Trophoblast cell (in vitro differentiated cells and primary cell): ENCODE measurements around the gene MRPL53.

ENCODE experiments used
- DNase-seq, 2 donors: peaks; one replicate each; pipeline ENCODE4 v3.0.0-alpha.2; 2016
- H2AFZ ChIP-seq: 2 replicates; pipeline ENCODE4 v1.6.1; 2013; ENCODE audit warnings: low read length, moderate library complexity, mild to moderate bottlenecking; ENCODE audit not compliant: insufficient read depth, poor library complexity
- H2AK5ac ChIP-seq: 2 replicates; pipeline ENCODE4 v1.6.1; 2013; ENCODE audit warnings: mild to moderate bottlenecking, low read length
- H2BK120ac ChIP-seq: 2 replicates; pipeline ENCODE4 v1.6.1; 2013; ENCODE audit warnings: low read length, mild to moderate bottlenecking, moderate library complexity; ENCODE audit not compliant: insufficient read depth, poor library complexity
- H2BK12ac ChIP-seq: 2 replicates; pipeline ENCODE4 v1.6.1; 2013; ENCODE audit warnings: mild to moderate bottlenecking, low read length, moderate library complexity
- H2BK5ac ChIP-seq: 2 replicates; pipeline ENCODE4 v1.6.1; 2013; ENCODE audit warnings: low read length, low read depth, moderate library complexity, mild to moderate bottlenecking; ENCODE audit not compliant: poor library complexity
- H3K14ac ChIP-seq: 2 replicates; pipeline ENCODE4 v1.6.1; 2013; ENCODE audit warnings: mild to moderate bottlenecking, low read length
- H3K18ac ChIP-seq: 2 replicates; pipeline ENCODE4 v1.6.1; 2013; ENCODE audit warnings: mild to moderate bottlenecking, low read length
- H3K23ac ChIP-seq: 2 replicates; pipeline ENCODE4 v1.6.1; 2013; ENCODE audit warnings: low read length
- H3K27ac ChIP-seq: 2 replicates; pipeline ENCODE4 v1.5.1; 2013; ENCODE audit warnings: low read depth, mild to moderate bottlenecking, inconsistent platforms, low read length, moderate library complexity
- H3K27me3 ChIP-seq: 2 replicates; pipeline ENCODE4 v1.6.1; 2013; ENCODE audit warnings: inconsistent platforms, mild to moderate bottlenecking, low read length, moderate library complexity; ENCODE audit not compliant: insufficient read depth
- H3K36me3 ChIP-seq, 2 experiments: 1 replicate in 1 of 2; 2 replicates in 1 of 2; pipeline ENCODE4 v1.6.1; 2013; ENCODE audit warnings: low read length in 2 of 2, mild to moderate bottlenecking in 2 of 2, moderate library complexity in 1 of 2; ENCODE audit not compliant: insufficient read depth in 2 of 2, control insufficient read depth in 1 of 2
- H3K4ac ChIP-seq: 2 replicates; pipeline ENCODE4 v1.6.1; 2013; ENCODE audit warnings: low read depth, mild to moderate bottlenecking, low read length, moderate library complexity
- H3K4me1 ChIP-seq, 2 experiments: 1 replicate in 1 of 2; 2 replicates in 1 of 2; pipeline ENCODE4 v1.6.1; 2013; ENCODE audit warnings: low read length in 2 of 2, mild to moderate bottlenecking in 2 of 2, moderate library complexity in 1 of 2; ENCODE audit not compliant: insufficient read depth in 2 of 2, control insufficient read depth in 1 of 2
- H3K4me2 ChIP-seq: 2 replicates; pipeline ENCODE4 v1.6.1; 2013; ENCODE audit warnings: inconsistent platforms, mild to moderate bottlenecking, low read length, moderate library complexity
- H3K4me3 ChIP-seq: 2 replicates; pipeline ENCODE4 v1.5.1; 2013; ENCODE audit warnings: mild to moderate bottlenecking, low read depth, low read length, inconsistent platforms
- H3K79me1 ChIP-seq: one replicate; pipeline ENCODE4 v1.6.1; 2013; ENCODE audit warnings: low read length
- H3K79me2 ChIP-seq: 2 replicates; pipeline ENCODE4 v1.6.1; 2013; ENCODE audit warnings: low read length, mild to moderate bottlenecking; ENCODE audit not compliant: control insufficient read depth, insufficient read depth, poor library complexity
- H3K9ac ChIP-seq: 2 replicates; pipeline ENCODE4 v1.6.1; 2013; ENCODE audit warnings: mild to moderate bottlenecking, low read length
- H3K9me3 ChIP-seq: 2 replicates; pipeline ENCODE4 v1.6.1; 2013; ENCODE audit warnings: low read depth, mild to moderate bottlenecking, control low read depth, inconsistent platforms, low read length; ENCODE audit not compliant: insufficient read depth
- H4K12ac ChIP-seq: 2 replicates; pipeline ENCODE4 v1.6.1; 2013; ENCODE audit warnings: low read depth, mild to moderate bottlenecking, low read length, moderate library complexity
- H4K8ac ChIP-seq: 2 replicates; pipeline ENCODE4 v1.6.1; 2013; ENCODE audit warnings: low read depth, mild to moderate bottlenecking, low read length, moderate library complexity
- H4K91ac ChIP-seq: one replicate; pipeline ENCODE4 v1.6.1; 2013; ENCODE audit warnings: low read depth, mild to moderate bottlenecking, low read length, moderate library complexity
- WGBS: extraction: QIAGEN DNeasy Blood & Tissue Kit; methylation state at CpG from one replicate; pipeline ENCODE4 v1.1.7; 2013; ENCODE audit warnings: missing lambda C conversion rate; ENCODE audit not compliant: insufficient read length, insufficient coverage; ENCODE audit errors: extremely low coverage; 5-methylcytosine and 5-hydroxymethylcytosine counted together

Gene MRPL53

DNA sequence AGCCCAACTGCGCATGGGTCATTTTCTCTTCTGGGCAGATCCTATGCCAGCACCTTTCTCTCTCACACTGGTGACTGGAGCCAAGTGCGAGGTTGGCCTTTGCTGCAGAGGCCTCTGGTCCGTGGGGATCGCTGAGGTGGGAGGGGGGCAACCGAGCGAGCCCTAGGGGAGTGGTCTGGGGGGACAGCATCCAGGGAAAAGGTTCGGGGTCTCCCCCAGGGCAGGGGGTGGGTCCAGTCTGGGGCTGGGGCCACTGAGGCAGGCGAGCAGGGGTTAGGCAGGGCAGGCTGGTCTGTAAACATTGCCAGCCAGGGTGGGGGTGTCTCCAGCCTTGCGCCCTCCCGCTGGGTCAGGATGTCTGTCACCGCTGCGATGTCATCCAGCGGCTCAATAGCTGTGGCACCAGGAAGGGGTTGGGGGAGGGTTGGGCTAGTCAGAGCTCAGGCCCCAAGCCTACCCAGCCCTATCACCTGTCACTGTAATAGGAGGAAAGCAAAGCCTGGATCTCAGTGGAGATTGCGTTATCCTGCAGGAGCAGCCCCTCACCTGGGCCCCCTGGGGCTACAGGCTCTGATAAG lies 46.2 kb downstream of the MRPL53 start:
- Histone ChIP-seq H4K8ac (no peak overlapping the region), H2BK120ac (no peak overlapping the region), H3K4ac (no peak overlapping the region), H3K4me3 (no peak overlapping the region), H3K79me1 (no peaks in the 10 kb centered on the region), H2AFZ (no peak overlapping the region), H3K27ac (no peak overlapping the region), H2BK5ac (no peak overlapping the region), H3K4me2 (no peak overlapping the region), H4K91ac (no peak overlapping the region), H2BK12ac (no peak overlapping the region), H4K12ac (no peak overlapping the region), H3K18ac (no peak overlapping the region), H3K23ac (no peak overlapping the region), H3K36me3 (peaks cover 53 to 63% of the 10 kb centered on the region in 2 experiments), H3K9ac (no peak overlapping the region), H3K14ac (no peak overlapping the region), H3K4me1 (peaks cover 4 to 7% of the 10 kb centered on the region in 2 experiments), H2AK5ac (no peak overlapping the region), H3K9me3 (no peaks in the 10 kb centered on the region), H3K27me3 (no peaks in the 10 kb centered on the region), H3K79me2 (peaks cover 1% of the 10 kb centered on the region)
- no CpG with 5 or more reads among the region's 14 CpGs for WGBS
- no peak for DNase-seq

DNA sequence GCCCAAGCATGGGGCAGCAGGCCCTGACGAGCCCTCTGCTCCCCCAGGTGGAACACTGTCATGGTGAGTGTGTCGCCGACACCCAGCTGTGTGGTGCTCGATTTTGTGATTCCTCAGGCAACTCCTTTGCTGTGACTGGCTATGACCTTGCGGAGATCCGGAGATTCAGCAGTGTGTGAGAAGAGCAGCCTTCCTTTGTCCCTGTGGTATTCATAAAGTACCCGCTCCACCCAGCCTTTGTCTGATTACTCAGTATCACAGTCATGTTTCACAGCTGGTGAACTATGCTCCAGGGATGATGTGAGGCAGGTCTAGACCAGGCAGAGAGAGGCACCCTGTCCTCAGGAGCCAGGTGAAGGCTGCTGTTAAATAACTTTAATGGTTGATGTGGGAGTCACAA lies 47.0 kb downstream of the MRPL53 start:
- no peak overlapping the region for H3K4me2 ChIP-seq
- no peak overlapping the region for H4K91ac ChIP-seq
- H3K4me1 ChIP-seq: peaks cover 6 to 9% of the 10 kb centered on the region in 2 experiments
- no CpG with 5 or more reads among the region's 7 CpGs for WGBS
- H3K27ac ChIP-seq: no peak overlapping the region
- no peaks in the 10 kb centered on the region for H3K27me3 ChIP-seq
- no peak overlapping the region for H2BK5ac ChIP-seq
- no peak overlapping the region for H3K14ac ChIP-seq
- H2AK5ac ChIP-seq: no peak overlapping the region
- H3K9me3 ChIP-seq: no peaks in the 10 kb centered on the region
- H2BK12ac ChIP-seq: no peak overlapping the region
- no peaks in the 10 kb centered on the region for H3K79me1 ChIP-seq
- H3K9ac ChIP-seq: no peak overlapping the region
- peaks cover 2% of the 10 kb centered on the region for H3K79me2 ChIP-seq
- DNase-seq: peak; percentile 91 to 95
- no peak overlapping the region for H3K4ac ChIP-seq
- no peak overlapping the region for H3K18ac ChIP-seq
- no peak overlapping the region for H4K12ac ChIP-seq
- H4K8ac ChIP-seq: no peak overlapping the region
- peaks cover 47 to 57% of the 10 kb centered on the region in 2 experiments for H3K36me3 ChIP-seq
- H2AFZ ChIP-seq: no peak overlapping the region
- no peak overlapping the region for H2BK120ac ChIP-seq
- no peak overlapping the region for H3K23ac ChIP-seq
- no peak overlapping the region for H3K4me3 ChIP-seq

DNA sequence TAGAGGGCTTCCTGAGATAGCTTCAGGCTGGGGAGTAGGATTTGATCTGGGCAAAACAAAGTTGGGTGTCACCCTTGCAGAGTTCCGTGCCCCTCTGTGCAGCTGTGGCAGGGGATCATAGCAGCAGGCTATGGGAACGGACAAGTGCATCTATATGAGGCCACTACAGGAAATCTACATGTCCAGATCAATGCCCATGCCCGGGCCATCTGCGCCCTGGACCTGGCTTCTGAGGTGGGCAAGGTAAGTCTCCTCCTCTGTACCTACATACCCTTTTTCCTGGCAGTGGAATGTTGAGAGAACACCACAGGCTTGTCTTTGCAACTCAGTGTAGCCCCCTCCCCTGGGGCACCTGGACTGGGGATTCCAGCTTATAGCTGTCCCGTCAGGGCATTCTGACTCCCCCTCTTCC lies 47.5 kb downstream of the MRPL53 start:
- H3K79me1 ChIP-seq: no peaks in the 10 kb centered on the region
- peaks cover 42 to 52% of the 10 kb centered on the region in 2 experiments for H3K36me3 ChIP-seq
- H3K27ac ChIP-seq: no peak overlapping the region
- H3K4me3 ChIP-seq: no peak overlapping the region
- H3K4me2 ChIP-seq: no peak overlapping the region
- H4K8ac ChIP-seq: no peak overlapping the region
- H4K91ac ChIP-seq: no peak overlapping the region
- peaks cover 6 to 9% of the 10 kb centered on the region in 2 experiments for H3K4me1 ChIP-seq
- H2BK12ac ChIP-seq: no peak overlapping the region
- no peak overlapping the region for H3K23ac ChIP-seq
- WGBS: no CpG with 5 or more reads among the region's 5 CpGs
- no peak for DNase-seq
- H3K4ac ChIP-seq: no peak overlapping the region
- no peak overlapping the region for H3K9ac ChIP-seq
- no peak overlapping the region for H2AK5ac ChIP-seq
- peaks cover 2% of the 10 kb centered on the region for H3K79me2 ChIP-seq
- no peak overlapping the region for H2BK120ac ChIP-seq
- H4K12ac ChIP-seq: no peak overlapping the region
- no peaks in the 10 kb centered on the region for H3K27me3 ChIP-seq
- no peak overlapping the region for H3K18ac ChIP-seq
- H3K14ac ChIP-seq: no peak overlapping the region
- H2BK5ac ChIP-seq: no peak overlapping the region
- H3K9me3 ChIP-seq: no peaks in the 10 kb centered on the region
- no peak overlapping the region for H2AFZ ChIP-seq

DNA sequence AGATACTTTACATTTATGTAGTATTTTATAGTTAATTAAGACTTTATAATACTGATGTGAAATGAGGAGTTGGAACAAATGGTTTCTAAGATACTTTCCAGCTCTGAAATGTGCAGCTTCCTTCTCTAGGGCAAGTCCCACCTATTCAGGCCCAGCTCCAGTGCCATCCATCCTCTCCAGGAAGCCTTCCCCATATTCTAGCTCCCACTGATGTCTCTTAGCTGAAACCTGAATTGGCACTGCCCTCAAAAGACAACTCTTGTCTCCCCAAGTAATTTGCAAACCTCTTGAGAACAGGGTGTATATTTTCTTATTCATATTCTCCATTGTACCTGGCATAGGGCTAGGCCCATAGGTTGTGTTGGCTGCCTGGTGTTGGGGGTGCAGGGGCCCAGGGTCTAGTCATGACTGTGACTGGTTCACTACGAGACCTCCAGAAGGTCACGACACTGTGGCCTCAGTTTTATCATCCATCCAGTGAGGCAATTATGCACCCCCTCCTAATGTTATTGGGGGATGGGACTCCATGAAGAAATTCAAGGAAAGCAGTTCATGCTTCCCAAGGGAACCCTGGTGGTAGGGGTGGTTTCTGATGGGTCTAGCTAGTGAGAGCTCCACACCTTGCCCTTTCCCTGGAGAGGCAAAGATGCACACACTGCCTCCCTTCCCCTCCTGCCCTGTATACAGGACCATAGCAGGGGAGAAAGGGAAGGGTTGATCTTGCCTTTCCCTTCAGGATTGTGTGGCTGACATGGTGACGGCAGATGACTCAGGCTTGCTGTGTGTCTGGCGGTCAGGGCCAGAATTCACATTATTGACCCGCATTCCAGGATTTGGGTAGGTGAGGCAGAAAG lies 48.1 kb downstream of the MRPL53 start:
- no peaks in the 10 kb centered on the region for H3K9me3 ChIP-seq
- H3K4ac ChIP-seq: no peak overlapping the region
- no peak overlapping the region for H4K8ac ChIP-seq
- no CpG with 5 or more reads among the region's 5 CpGs for WGBS
- no peak overlapping the region for H2BK120ac ChIP-seq
- no peak overlapping the region for H2AFZ ChIP-seq
- peak; percentile 61 to 64 for DNase-seq
- H3K79me2 ChIP-seq: peaks cover 2% of the 10 kb centered on the region
- H3K4me2 ChIP-seq: no peak overlapping the region
- peaks cover 35 to 46% of the 10 kb centered on the region in 2 experiments for H3K36me3 ChIP-seq
- no peaks in the 10 kb centered on the region for H3K27me3 ChIP-seq
- no peak overlapping the region for H3K4me3 ChIP-seq
- H3K18ac ChIP-seq: no peak overlapping the region
- no peaks in the 10 kb centered on the region for H3K79me1 ChIP-seq
- H3K4me1 ChIP-seq: peaks cover 6 to 9% of the 10 kb centered on the region in 2 experiments
- H3K9ac ChIP-seq: no peak overlapping the region
- no peak overlapping the region for H4K91ac ChIP-seq
- no peak overlapping the region for H2BK12ac ChIP-seq
- H3K27ac ChIP-seq: no peak overlapping the region
- no peak overlapping the region for H2AK5ac ChIP-seq
- no peak overlapping the region for H4K12ac ChIP-seq
- no peak overlapping the region for H3K14ac ChIP-seq
- no peak overlapping the region for H2BK5ac ChIP-seq
- H3K23ac ChIP-seq: no peak overlapping the region
